Loucy (cell line): Measurements from ENCODE around the gene CTU2.

ENCODE experiments used
- CTCF ChIP-seq: fragments of 200-600 bp; sonication (generic); conservative IDR thresholded peaks from 2 replicates; pipeline ENCODE4 v1.5.1; 2014; ENCODE audit warnings: mild to moderate bottlenecking, antibody characterized with exemption, low read length
- EZH2phosphoT487 ChIP-seq: fragments of 200-600 bp; IDR thresholded peaks from 2 replicates; pipeline ENCODE4 v1.6.1; 2018; ENCODE audit warnings: antibody characterized with exemption, mild to moderate bottlenecking, moderate library complexity, borderline replicate concordance

GRCh38 chr16:88712362-88712979 is 6.2 kb downstream of the CTU2 start:
- TF ChIP-seq CTCF: no peak
- no peak for TF ChIP-seq EZH2phosphoT487
